CD4-positive, alpha-beta memory T cell (primary cell): ENCODE data around the gene C16orf74. TPM values are rescaled to one million over a fixed set of nuclear protein-coding genes. Genes with fewer than 3 reads are reported as not detected.

Source experiments
- CTCF ChIA-PET: fragments of 350-600 bp; sonication (Branson Sonifier 250); formaldehyde crosslinking; loops from one replicate; lab custom pipeline; 2021; ENCODE audit warnings: inconsistent platforms; ENCODE audit not compliant: partially characterized antibody; lab: Charles Lee
- POLR2A ChIA-PET: fragments of 350-600 bp; sonication (Branson Sonifier 250); formaldehyde crosslinking; loops from one replicate; lab custom pipeline; 2021; ENCODE audit not compliant: partially characterized antibody; lab: Charles Lee
- DNase-seq, 5 donors: peaks; one replicate each; pipeline versions ENCODE4 v3.0.0 to v3.0.0-alpha.2; 2020 to 2022; ENCODE audit warnings: mixed read lengths in 1 of 5
- H3K27ac ChIP-seq: one replicate; pipeline ENCODE4 v1.7.0; 2013; ENCODE audit warnings: low read depth, low read length
- H3K27me3 ChIP-seq: 2 replicates; pipeline ENCODE4 v1.7.0; 2013; ENCODE audit warnings: mild to moderate bottlenecking, low read length, moderate library complexity; ENCODE audit not compliant: insufficient read depth
- H3K36me3 ChIP-seq: 2 replicates; pipeline ENCODE4 v1.7.0; 2013; ENCODE audit warnings: mild to moderate bottlenecking, low read length, moderate library complexity; ENCODE audit not compliant: insufficient read depth
- H3K4me1 ChIP-seq: 2 replicates; pipeline ENCODE4 v1.7.0; 2013; ENCODE audit warnings: mild to moderate bottlenecking, low read length, moderate library complexity; ENCODE audit not compliant: insufficient read depth
- H3K4me3 ChIP-seq, 2 donors: one replicate each; pipeline ENCODE4 v1.7.0; 2013; ENCODE audit warnings: low read length in 2 of 2, mild to moderate bottlenecking in 1 of 2
- H3K9me3 ChIP-seq, 2 donors: one replicate each; pipeline ENCODE4 v1.7.0; 2013; ENCODE audit warnings: low read length in 2 of 2, control low read depth in 1 of 2; ENCODE audit not compliant: control insufficient read depth in 1 of 2
- H3K27ac Mint-ChIP-seq, 7 donors: one replicate each; pipeline ENCODE4 v1.8.0; 2020 to 2021; ENCODE audit warnings: mixed read lengths in 7 of 7, mild to moderate bottlenecking in 6 of 7, inconsistent platforms in 3 of 7, moderate library complexity in 3 of 7
- H3K27me3 Mint-ChIP-seq, 2 donors: one replicate each; pipeline ENCODE4 v1.8.0; 2020 to 2021; ENCODE audit warnings: mixed read lengths in 2 of 2
- H3K36me3 Mint-ChIP-seq, 2 donors: one replicate each; pipeline ENCODE4 v1.8.0; 2020 to 2021; ENCODE audit warnings: mixed read lengths in 2 of 2, inconsistent platforms in 1 of 2, mild to moderate bottlenecking in 1 of 2
- H3K4me1 Mint-ChIP-seq, 4 donors: one replicate each; pipeline ENCODE4 v1.8.0; 2020 to 2021; ENCODE audit warnings: mixed read lengths in 4 of 4, mild to moderate bottlenecking in 1 of 4
- H3K4me3 Mint-ChIP-seq, 8 donors: one replicate each; pipeline ENCODE4 v1.8.0; 2020 to 2021; ENCODE audit warnings: mixed read lengths in 8 of 8, mild to moderate bottlenecking in 7 of 8, moderate library complexity in 6 of 8, inconsistent platforms in 3 of 8
- H3K9me3 Mint-ChIP-seq, 8 donors: one replicate each; pipeline ENCODE4 v1.8.0; 2020 to 2021; ENCODE audit warnings: mixed read lengths in 8 of 8, mild to moderate bottlenecking in 5 of 8, inconsistent platforms in 3 of 8, moderate library complexity in 1 of 8
- intact Hi-C: fragments of 100-400 bp; cut with micrococcal nuclease; formaldehyde crosslinking; loops from one replicate; pipeline ENCODE4 v1.15.1; 2023
- polyA plus RNA-seq, 2 donors: library from polyadenylated mRNA; unstranded; fragments of 300-500 nt; fragmentation: Illumina TruSeq; gene quantifications; one replicate each; pipeline ENCODE4 v1.2.3, GENCODE V29; 2021
- total RNA-seq, 2 experiments: library from RNA; stranded (reverse); gene quantifications; one replicate each; pipeline ENCODE4 v1.2.3, GENCODE V29; 2021

Gene C16orf74
- total and polyA plus RNA-seq, 4 experiments from 2014 or later = 11.7 to 16.5 (median 14.3) TPM

- DNase-seq = no peak
- Mint-ChIP-seq H3K4me3 (no peak overlapping the region), H3K9me3 (no peaks in the 10 kb centered on the region), H3K27me3 (no peaks in the 10 kb centered on the region), H3K4me1 (no peaks in the 10 kb centered on the region), H3K27ac (peak overlapping the region in 1 of 7 donors; percentile 42), H3K36me3 (peaks cover 48 to 80% of the 10 kb centered on the region in 2 donors)
- Histone ChIP-seq H3K27me3 (no peaks in the 10 kb centered on the region), H3K36me3 (peaks cover 67% of the 10 kb centered on the region), H3K4me3 (no peak overlapping the region), H3K9me3 (no peaks in the 10 kb centered on the region), H3K27ac (no peak overlapping the region), H3K4me1 (no peaks in the 10 kb centered on the region)
- ChIA-PET POLR2A (no interaction called here), CTCF (interaction anchor here (0.8 kb wide), 1 partner anchor 10 kb away, joined by 5 read pairs; no protein-coding TSS in a partner anchor)
- intact Hi-C loops = no loop called here
These were observed 82.0 kb downstream of the C16orf74 start for GRCh38 chr16:85668676-85669424.

- Mint-ChIP-seq H3K4me3 (no peak overlapping the region), H3K9me3 (no peaks in the 10 kb centered on the region), H3K27ac (peak overlapping the region in 1 of 7 donors; percentile 52), H3K4me1 (no peaks in the 10 kb centered on the region), H3K36me3 (peaks cover 48 to 80% of the 10 kb centered on the region in 2 donors), H3K27me3 (no peaks in the 10 kb centered on the region)
- Histone ChIP-seq H3K4me1 (no peaks in the 10 kb centered on the region), H3K27me3 (no peaks in the 10 kb centered on the region), H3K9me3 (no peaks in the 10 kb centered on the region), H3K36me3 (peaks cover 71% of the 10 kb centered on the region), H3K4me3 (no peak overlapping the region), H3K27ac (no peak overlapping the region)
- ChIA-PET CTCF (interaction anchor here (0.8 kb wide), 1 partner anchor 9 kb away, joined by 5 read pairs; no protein-coding TSS in a partner anchor), POLR2A (no interaction called here)
- intact Hi-C loops = no loop called here
- DNase-seq = no peak
These were observed 83.0 kb downstream of the C16orf74 start for GRCh38 chr16:85667841-85668413.

- Histone ChIP-seq H3K9me3 (no peaks in the 10 kb centered on the region), H3K4me1 (no peaks in the 10 kb centered on the region), H3K27me3 (no peaks in the 10 kb centered on the region), H3K4me3 (no peak overlapping the region), H3K27ac (no peak overlapping the region), H3K36me3 (peaks cover 70% of the 10 kb centered on the region)
- CTCF ChIA-PET = no interaction called here
- intact Hi-C loops = no loop called here
- DNase-seq = no peak
- H3K36me3 Mint-ChIP-seq = peaks cover 48 to 80% of the 10 kb centered on the region in 2 donors
- H3K27me3 Mint-ChIP-seq = no peaks in the 10 kb centered on the region
- POLR2A ChIA-PET = no interaction called here
- H3K27ac Mint-ChIP-seq = peak overlapping the region in 1 of 7 donors; percentile 52
- H3K4me3 Mint-ChIP-seq = no peak overlapping the region
- H3K9me3 Mint-ChIP-seq = no peaks in the 10 kb centered on the region
- no peaks in the 10 kb centered on the region for H3K4me1 Mint-ChIP-seq
These were observed 83.6 kb downstream of the C16orf74 start for GRCh38 chr16:85667261-85667660.

- no peaks in the 10 kb centered on the region for H3K4me1 Mint-ChIP-seq
- H3K36me3 Mint-ChIP-seq = peaks cover 43 to 77% of the 10 kb centered on the region in 2 donors
- POLR2A ChIA-PET = no interaction called here
- H3K9me3 Mint-ChIP-seq = no peaks in the 10 kb centered on the region
- no peaks in the 10 kb centered on the region for H3K27me3 ChIP-seq
- intact Hi-C loops = no loop called here
- H3K27ac ChIP-seq = no peak overlapping the region
- no peaks in the 10 kb centered on the region for H3K4me1 ChIP-seq
- H3K9me3 ChIP-seq = no peaks in the 10 kb centered on the region
- no peaks in the 10 kb centered on the region for H3K27me3 Mint-ChIP-seq
- CTCF ChIA-PET = interaction anchor here (0.8 to 1.4 kb wide), 2 partner anchors 10 to 53 kb away, joined by 3 to 4 read pairs; no protein-coding TSS in a partner anchor
- peaks cover 61% of the 10 kb centered on the region for H3K36me3 ChIP-seq
- no peak overlapping the region for H3K4me3 ChIP-seq
- H3K27ac Mint-ChIP-seq = no peak overlapping the region
- H3K4me3 Mint-ChIP-seq = no peak overlapping the region
- DNase-seq = no peak
These were observed 85.0 kb downstream of the C16orf74 start for GRCh38 chr16:85665929-85666328.

GRCh38 chr16:85665373-85665740 is 85.5 kb downstream of the C16orf74 start:
- Histone ChIP-seq H3K27ac (no peak overlapping the region), H3K9me3 (no peaks in the 10 kb centered on the region), H3K4me3 (no peak overlapping the region), H3K27me3 (no peaks in the 10 kb centered on the region), H3K4me1 (no peaks in the 10 kb centered on the region), H3K36me3 (peaks cover 55% of the 10 kb centered on the region)
- no peaks in the 10 kb centered on the region for H3K9me3 Mint-ChIP-seq
- ChIA-PET CTCF (interaction anchor here (0.8 kb wide), 1 partner anchor 53 kb away, joined by 3 read pairs; no protein-coding TSS in a partner anchor), POLR2A (no interaction called here)
- no peak overlapping the region for H3K4me3 Mint-ChIP-seq
- no peaks in the 10 kb centered on the region for H3K27me3 Mint-ChIP-seq
- intact Hi-C loops = no loop called here
- peaks cover 37 to 75% of the 10 kb centered on the region in 2 donors for H3K36me3 Mint-ChIP-seq
- DNase-seq = no peak
- peak overlapping the region in 2 of 7 donors; percentile 0 to 49 for H3K27ac Mint-ChIP-seq
- H3K4me1 Mint-ChIP-seq = no peaks in the 10 kb centered on the region

- Mint-ChIP-seq H3K27me3 (no peaks in the 10 kb centered on the region), H3K4me3 (no peak overlapping the region), H3K9me3 (no peaks in the 10 kb centered on the region), H3K27ac (no peak overlapping the region), H3K36me3 (peaks cover 33 to 73% of the 10 kb centered on the region in 2 donors), H3K4me1 (no peaks in the 10 kb centered on the region)
- H3K4me3 ChIP-seq = no peak overlapping the region
- no peaks in the 10 kb centered on the region for H3K9me3 ChIP-seq
- CTCF ChIA-PET = no interaction called here
- H3K27me3 ChIP-seq = no peaks in the 10 kb centered on the region
- intact Hi-C loops = no loop called here
- no peaks in the 10 kb centered on the region for H3K4me1 ChIP-seq
- POLR2A ChIA-PET = no interaction called here
- no peak for DNase-seq
- peaks cover 53% of the 10 kb centered on the region for H3K36me3 ChIP-seq
- H3K27ac ChIP-seq = no peak overlapping the region
These were observed 86.1 kb downstream of the C16orf74 start for GRCh38 chr16:85664580-85665372.

- H3K27me3 Mint-ChIP-seq = no peaks in the 10 kb centered on the region
- no peak overlapping the region for H3K27ac Mint-ChIP-seq
- Histone ChIP-seq H3K36me3 (peaks cover 50% of the 10 kb centered on the region), H3K27me3 (no peaks in the 10 kb centered on the region), H3K4me1 (no peaks in the 10 kb centered on the region), H3K4me3 (no peak overlapping the region), H3K9me3 (no peaks in the 10 kb centered on the region), H3K27ac (no peak overlapping the region)
- POLR2A ChIA-PET = no interaction called here
- H3K4me1 Mint-ChIP-seq = no peaks in the 10 kb centered on the region
- DNase-seq = no peak
- H3K36me3 Mint-ChIP-seq = peaks cover 30 to 73% of the 10 kb centered on the region in 2 donors
- H3K9me3 Mint-ChIP-seq = no peaks in the 10 kb centered on the region
- CTCF ChIA-PET = no interaction called here
- H3K4me3 Mint-ChIP-seq = no peak overlapping the region
- intact Hi-C loops = no loop called here
These were observed 87.0 kb downstream of the C16orf74 start for GRCh38 chr16:85663891-85664321.
